Testis (tissue), 3 donors: ENCODE data around the gene TUBB. TPM values are rescaled to one million over a fixed set of nuclear protein-coding genes. Genes with fewer than 3 reads are reported as not detected.
"Not testable (repeated sequence)": the region's sequence is repeated elsewhere in the genome, so short reads cannot be mapped to it uniquely, and the experiment has no call there.

Experiments used
- DNase-seq: peaks from one replicate; pipeline ENCODE4 v3.0.0-alpha.2; 2019
- H3K27ac ChIP-seq, 2 donors: fragments of 200-600 bp; sonication (generic); one replicate each; pipeline ENCODE4 v1.5.1; 2019
- H3K27me3 ChIP-seq: fragments of 200-600 bp; sonication (generic); one replicate; pipeline ENCODE4 v1.5.1; 2019
- H3K36me3 ChIP-seq: fragments of 200-600 bp; sonication (generic); one replicate; pipeline ENCODE4 v1.5.1; 2017; ENCODE audit warnings: low read depth; ENCODE audit errors: missing control alignments
- H3K4me1 ChIP-seq: fragments of 200-600 bp; sonication (generic); one replicate; pipeline ENCODE4 v1.5.1; 2019
- H3K4me3 ChIP-seq, 2 donors: fragments of 200-600 bp; sonication (generic); one replicate each; pipeline ENCODE4 v1.5.1; 2017 to 2019
- H3K9me3 ChIP-seq: fragments of 200-600 bp; sonication (generic); one replicate; pipeline ENCODE4 v1.5.1; 2017
- CTCF ChIP-seq, 3 experiments: fragments of 450-650 bp in 2 of 3; fragments of 200-600 bp in 1 of 3; sonication (generic) in 1 of 3; IDR thresholded peaks; one replicate each; pipeline ENCODE4 v1.5.1; 2016 to 2019; ENCODE audit warnings: antibody characterized with exemption in 3 of 3, mild to moderate bottlenecking in 2 of 3, moderate library complexity in 1 of 3
- POLR2A ChIP-seq: fragments of 450-650 bp; IDR thresholded peaks from one replicate; pipeline ENCODE4 v1.6.1; 2017; ENCODE audit warnings: antibody characterized with exemption, mild to moderate bottlenecking, moderate library complexity
- WGBS, 2 donors: methylation state at CpG; one replicate each; pipeline ENCODE4 v1.1.5; 2018; 5-methylcytosine and 5-hydroxymethylcytosine counted together
- intact Hi-C: fragments of 100-400 bp; cut with DNase I; formaldehyde crosslinking; loops from one replicate; pipeline ENCODE4 v1.15.1; 2023; ENCODE audit warnings: low total_unique reads
- polyA plus RNA-seq: library from polyadenylated mRNA; stranded (reverse); fragments of 350-450 nt; fragmentation: Illumina TruSeq; extraction: RNeasy Lipid Tissue Mini Kit (QIAGEN cat#74804); gene quantifications from one replicate; pipeline ENCODE4 v1.2.3, GENCODE V29; 2014; ENCODE audit warnings: low read depth, low replicate concordance; ENCODE audit not compliant: insufficient read depth
- total RNA-seq, 2 donors: library from RNA; depleted of rRNA; stranded (reverse); fragments of >200 nt; gene quantifications; one replicate each; pipeline ENCODE4 v1.2.3, GENCODE V29; 2016

TUBB gene
- total and polyA plus RNA-seq, 3 donors from 2014 or later: 173 to 309 (median 252) TPM

DNA sequence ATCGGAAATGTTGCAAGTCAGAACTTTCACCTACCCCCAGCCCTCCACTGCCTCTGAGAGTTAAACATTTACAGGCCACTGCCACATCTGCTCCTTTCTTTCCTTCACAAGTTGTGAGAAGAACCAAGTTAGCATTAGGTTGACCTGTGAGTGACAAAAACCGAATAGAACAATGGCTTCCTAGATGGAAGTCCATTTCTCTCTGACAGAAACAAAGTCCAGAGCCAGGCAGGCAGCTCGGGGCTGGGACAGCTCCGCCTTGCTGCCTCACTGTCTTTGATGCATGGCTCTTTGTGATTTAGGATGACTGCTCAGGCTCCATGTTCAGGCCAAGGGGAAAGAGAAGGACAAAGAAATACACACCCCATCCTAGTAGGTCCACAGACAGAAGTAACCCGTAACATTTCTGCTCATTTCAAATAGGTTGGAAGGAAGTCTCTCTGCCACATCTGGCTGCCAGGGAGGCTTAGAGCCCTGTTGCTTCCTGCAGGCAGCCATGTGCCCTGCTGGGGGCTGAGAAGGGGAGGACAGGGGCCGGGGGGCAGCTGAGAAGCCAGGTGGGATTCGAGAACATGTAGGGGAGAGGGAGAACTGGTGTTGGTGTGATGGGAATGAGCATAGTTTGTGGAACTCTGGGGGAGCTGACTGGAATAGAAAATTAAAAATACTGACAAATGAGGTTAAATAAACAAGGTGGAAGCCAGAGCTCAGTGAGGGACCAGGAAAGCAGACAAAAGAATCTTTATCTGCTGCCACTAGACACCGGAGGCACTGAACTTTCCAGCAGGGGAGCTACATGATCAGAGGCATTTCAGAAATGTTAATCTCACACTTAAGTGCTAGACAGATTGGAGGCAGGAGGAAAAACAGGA, 43.7 kb downstream of the TUBB start:
- no peaks in the 10 kb centered on the region for H3K36me3 ChIP-seq
- peaks cover 5% of the 10 kb centered on the region for H3K4me1 ChIP-seq
- H3K9me3 ChIP-seq: no peaks in the 10 kb centered on the region
- no peak for TF ChIP-seq POLR2A
- TF ChIP-seq CTCF (IDR thresholded peaks at IDR 0.05): no peak
- intact Hi-C loops: no loop called here
- no peak overlapping the region for H3K27ac ChIP-seq
- DNase-seq: no peak
- H3K27me3 ChIP-seq: no peaks in the 10 kb centered on the region
- H3K4me3 ChIP-seq: no peak overlapping the region
- WGBS, 2 donors: 58 to 68% methylated on average over 8 of the region's 8 CpGs

DNA sequence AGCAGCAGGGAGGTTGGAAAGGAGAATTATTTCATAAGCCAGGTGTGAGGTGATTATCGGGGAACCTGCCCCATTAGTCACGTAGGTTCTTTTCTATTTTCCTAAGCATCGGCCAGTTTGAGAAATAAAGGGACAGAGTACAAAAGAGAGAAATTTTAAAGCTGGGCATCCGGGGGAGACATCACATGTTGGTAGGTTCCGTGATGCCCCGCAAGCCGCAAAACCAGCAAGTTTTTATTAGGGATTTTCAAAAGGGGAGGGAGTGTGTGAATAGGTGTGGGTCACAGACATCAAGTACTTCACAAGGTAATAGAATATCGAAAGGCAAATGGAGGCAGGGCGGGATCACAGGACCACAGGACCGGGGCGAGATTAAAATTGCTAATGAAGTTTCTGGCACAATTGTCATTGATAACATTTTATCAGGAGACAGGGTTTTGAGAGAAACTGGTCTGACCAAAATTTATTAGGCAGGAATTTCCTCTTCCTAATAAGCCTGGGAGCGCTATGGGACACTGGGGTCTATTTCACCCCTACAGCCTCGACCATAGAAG, 44.4 kb downstream of the TUBB start:
- 74 to 80% methylated on average over 13 of the region's 13 CpGs for WGBS, 2 donors
- intact Hi-C loops: not testable (repeated sequence)

DNA sequence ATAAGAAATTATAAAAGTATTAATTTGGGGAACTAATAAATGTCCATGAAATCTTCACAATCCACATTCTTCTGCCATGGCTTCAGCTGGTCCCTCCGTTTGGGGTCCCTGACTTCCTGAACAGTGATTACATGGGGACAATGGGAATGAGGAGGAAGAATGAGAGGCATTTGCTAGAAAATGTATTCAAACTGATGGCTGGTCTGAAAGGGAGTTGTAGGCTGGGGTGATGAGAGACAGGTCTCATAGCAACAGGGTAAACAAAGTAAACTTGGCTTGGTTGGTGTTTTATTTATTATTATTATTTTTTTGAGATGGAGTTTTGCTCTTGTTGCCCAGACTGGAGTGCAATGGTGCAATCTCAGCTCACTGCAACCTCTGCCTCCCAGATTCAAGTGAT, 45.3 kb downstream of the TUBB start:
- H3K27ac ChIP-seq, H3K4me1 ChIP-seq, H3K4me3 ChIP-seq, H3K9me3 ChIP-seq, H3K27me3 ChIP-seq, DNase-seq, H3K36me3 ChIP-seq, intact Hi-C loops: not testable (repeated sequence)
- WGBS, 2 donors: 73 to 89% methylated on average over 1 of the region's 1 CpG

More for the DNA sequence above, 44.4 kb downstream of the TUBB start:
- not testable (repeated sequence) for DNase-seq, H3K4me3 ChIP-seq, H3K4me1 ChIP-seq, H3K9me3 ChIP-seq, H3K36me3 ChIP-seq, H3K27me3 ChIP-seq, H3K27ac ChIP-seq

- no peaks in the 10 kb centered on the region for H3K27me3 ChIP-seq
- no peaks in the 10 kb centered on the region for H3K9me3 ChIP-seq
- WGBS, 2 donors: 81 to 86% methylated on average over 6 of the region's 6 CpGs
- H3K27ac ChIP-seq: no peak overlapping the region
- no peak overlapping the region for H3K4me3 ChIP-seq
- intact Hi-C loops: no loop called here
- TF ChIP-seq CTCF (IDR thresholded peaks at IDR 0.05): no peak
- TF ChIP-seq POLR2A: no peak
- H3K4me1 ChIP-seq: peaks cover 7% of the 10 kb centered on the region
- H3K36me3 ChIP-seq: no peaks in the 10 kb centered on the region
- DNase-seq: no peak
Observed at GRCh38 chr6:30766461-30767157, 46.5 kb downstream of the TUBB start.

GRCh38 chr6:30767158-30767943, 47.2 kb downstream of the TUBB start:
- no peaks in the 10 kb centered on the region for H3K36me3 ChIP-seq
- H3K4me3 ChIP-seq: no peak overlapping the region
- 79 to 83% methylated on average over 9 of the region's 9 CpGs for WGBS, 2 donors
- H3K27me3 ChIP-seq: no peaks in the 10 kb centered on the region
- DNase-seq: no peak
- H3K9me3 ChIP-seq: no peaks in the 10 kb centered on the region
- no peak overlapping the region for H3K27ac ChIP-seq
- intact Hi-C loops: no loop called here
- no peak for TF ChIP-seq POLR2A
- no peak for TF ChIP-seq CTCF (IDR thresholded peaks at IDR 0.05)
- peaks cover 7% of the 10 kb centered on the region for H3K4me1 ChIP-seq
